LNCAP (cell line): ENCODE measurements around the gene ENAH.

Source experiments
- TF ChIP-seq, protein P1 (sequence below): fragments of 450-650 bp; IDR thresholded peaks from 2 replicates; pipeline ENCODE4 v1.5.1; 2017; ENCODE audit warnings: mild to moderate bottlenecking

Gene ENAH

DNA sequence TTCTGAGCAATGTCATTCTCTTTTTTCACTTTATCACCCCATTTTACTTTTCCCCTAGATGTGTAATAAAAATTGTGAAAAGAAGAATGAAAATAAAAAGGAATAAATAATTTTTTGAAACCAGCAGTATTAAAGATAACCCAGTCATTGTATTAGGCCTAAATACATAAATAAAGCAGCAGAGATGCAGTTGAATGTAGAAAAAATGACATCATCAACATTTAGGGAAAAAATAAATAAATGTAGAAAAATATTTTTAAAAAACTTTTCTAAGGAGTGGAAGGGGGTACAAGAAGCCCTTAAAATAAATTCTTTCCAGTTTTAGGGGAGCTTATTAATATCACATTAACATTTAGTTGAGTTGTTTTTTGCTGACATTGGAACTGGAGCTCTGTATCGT, 15.3 kb upstream of the ENAH start:
- TF ChIP-seq, protein P1, sequence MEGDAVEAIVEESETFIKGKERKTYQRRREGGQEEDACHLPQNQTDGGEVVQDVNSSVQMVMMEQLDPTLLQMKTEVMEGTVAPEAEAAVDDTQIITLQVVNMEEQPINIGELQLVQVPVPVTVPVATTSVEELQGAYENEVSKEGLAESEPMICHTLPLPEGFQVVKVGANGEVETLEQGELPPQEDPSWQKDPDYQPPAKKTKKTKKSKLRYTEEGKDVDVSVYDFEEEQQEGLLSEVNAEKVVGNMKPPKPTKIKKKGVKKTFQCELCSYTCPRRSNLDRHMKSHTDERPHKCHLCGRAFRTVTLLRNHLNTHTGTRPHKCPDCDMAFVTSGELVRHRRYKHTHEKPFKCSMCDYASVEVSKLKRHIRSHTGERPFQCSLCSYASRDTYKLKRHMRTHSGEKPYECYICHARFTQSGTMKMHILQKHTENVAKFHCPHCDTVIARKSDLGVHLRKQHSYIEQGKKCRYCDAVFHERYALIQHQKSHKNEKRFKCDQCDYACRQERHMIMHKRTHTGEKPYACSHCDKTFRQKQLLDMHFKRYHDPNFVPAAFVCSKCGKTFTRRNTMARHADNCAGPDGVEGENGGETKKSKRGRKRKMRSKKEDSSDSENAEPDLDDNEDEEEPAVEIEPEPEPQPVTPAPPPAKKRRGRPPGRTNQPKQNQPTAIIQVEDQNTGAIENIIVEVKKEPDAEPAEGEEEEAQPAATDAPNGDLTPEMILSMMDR: no peak

DNA sequence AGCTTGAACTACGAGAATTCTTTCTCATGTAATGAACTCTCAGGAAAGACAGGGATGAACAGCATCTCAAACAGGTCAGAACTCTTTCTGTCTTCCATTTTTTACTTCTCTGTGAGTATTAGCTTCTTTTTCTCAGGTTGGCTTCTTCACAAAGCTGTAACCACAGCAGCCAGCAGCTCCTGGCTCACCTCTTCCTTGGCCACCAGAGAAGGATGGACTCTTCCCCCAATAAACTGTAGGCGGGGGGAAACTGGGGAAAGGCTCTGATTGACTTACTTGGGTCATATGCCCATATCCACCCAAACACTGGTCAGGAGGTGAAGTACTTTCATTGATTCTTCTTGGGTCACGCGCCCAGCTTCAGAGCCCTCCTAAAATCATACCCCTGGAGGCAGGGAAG, 14.4 kb upstream of the ENAH start:
- TF ChIP-seq, protein P1: no peak

DNA sequence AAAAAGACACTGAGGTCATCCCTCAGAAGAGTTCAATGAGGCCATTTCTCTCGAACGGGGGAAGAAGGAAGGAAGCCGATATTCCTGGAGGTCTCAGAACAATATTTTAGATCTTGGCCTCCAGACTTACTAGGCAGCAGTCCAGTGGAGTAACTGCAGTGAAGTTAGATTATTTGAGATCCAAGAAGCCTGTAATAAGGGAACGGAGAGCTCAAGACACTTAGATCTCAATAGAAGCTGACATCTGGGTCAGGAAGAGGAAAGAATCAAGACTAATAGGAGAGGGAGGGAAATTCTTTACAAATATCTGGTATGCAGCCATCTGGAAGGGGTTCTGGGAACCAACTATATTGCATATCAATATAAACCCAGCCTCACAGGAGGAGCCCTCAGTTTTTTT, 13.6 kb upstream of the ENAH start:
- TF ChIP-seq, protein P1: no peak

DNA sequence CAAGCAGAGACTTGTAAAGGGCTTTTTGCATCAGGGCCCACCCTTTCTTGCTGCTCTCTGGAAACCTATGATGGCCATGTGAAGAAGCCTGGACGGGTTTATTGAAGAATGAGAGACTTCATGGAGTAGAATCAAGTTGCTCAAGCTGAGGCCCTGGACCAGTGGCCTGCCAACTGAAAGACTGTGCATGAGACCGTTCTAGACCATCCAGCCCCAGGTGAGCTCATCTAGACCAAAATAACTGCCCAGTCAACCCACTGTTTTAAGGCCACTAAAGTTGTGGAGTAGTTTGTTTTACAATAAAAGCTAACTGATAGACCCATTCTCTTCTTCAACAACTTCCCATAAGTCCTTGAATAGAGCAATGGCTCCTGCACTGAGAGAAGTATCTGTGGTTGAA, 11.8 kb upstream of the ENAH start:
- TF ChIP-seq, protein P1: no peak

DNA sequence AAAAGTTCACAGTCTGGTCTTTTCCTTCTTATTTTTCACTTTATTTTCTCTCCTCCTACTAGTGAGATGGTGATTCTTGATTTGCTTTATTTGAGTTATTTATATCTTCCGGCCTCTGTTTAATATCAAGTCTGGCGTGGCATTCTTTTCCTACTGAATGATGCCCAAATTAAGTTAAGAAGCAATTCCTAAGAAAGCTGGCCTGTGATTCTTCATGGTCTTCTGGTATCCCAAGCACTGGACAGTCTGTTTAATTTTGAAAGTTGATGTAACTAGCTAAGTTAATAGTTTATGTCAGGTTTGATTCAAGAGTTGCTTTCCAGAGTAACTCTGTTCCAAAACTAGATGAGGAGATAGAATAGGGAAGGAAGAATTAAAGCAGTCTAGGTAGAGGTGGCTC, 9.2 kb upstream of the ENAH start:
- TF ChIP-seq, protein P1: no peak

DNA sequence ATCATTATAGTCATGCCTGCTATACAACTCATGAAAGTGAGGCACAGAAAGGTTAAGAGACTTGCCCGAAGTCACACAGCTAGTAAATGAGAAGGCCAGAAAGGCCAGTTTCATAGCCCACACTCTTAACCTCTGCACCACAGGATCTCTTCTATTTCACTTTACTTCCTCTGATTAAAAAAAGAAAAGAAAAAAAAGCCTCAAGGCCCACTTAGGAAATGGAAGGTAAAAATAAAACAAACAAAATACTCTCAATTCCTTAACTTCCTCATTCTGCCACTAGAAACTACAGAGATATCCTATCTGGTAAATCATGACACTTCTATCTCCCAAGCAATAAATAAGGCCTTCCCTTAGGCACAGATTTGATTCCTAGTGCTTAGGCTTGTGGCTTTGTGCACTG, 7.6 kb upstream of the ENAH start:
- TF ChIP-seq, protein P1: no peak

DNA sequence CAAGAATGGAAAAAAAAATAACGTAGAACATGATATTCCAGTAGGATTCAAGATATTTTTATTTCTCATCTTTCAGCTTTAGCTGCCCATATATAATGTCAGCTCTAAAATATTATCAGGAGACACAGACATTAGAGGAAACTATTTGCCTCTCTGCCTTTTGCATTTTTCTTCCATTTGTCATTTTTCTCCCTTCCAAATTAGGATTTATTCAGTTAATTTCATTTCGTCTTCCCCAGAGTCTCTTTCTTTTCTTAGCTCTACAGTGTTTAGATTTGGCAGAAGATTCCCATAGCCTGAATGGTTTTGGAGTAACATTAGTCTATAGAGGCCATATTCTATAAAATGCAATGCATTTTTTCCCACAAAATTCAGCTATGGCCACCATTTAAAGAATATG, 5.1 kb upstream of the ENAH start:
- TF ChIP-seq, protein P1: no peak

DNA sequence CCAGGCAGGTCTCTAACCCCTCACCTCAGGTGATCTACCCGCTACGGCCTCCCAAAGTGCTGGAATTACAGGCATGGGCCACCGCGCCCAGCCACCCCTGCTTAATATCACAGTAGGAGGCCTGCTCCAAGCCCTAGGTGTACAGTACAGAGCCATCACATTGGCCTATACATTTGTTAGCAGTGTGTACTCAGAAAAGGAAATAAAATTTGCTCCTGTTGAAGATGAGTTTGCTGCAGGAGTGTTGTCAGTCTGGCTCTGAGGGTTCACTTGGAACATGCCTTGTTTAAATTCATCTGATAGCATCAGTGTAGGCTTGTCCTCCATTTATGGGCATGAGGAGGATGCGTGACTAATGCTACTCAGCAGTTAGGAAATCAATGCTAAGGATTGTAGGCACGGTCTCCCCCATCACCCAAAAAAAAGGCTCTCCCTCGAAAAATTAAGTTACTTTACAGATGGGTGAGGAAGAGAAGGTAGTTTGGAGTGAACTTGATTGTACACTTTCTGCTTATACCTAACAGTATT, 4.6 kb upstream of the ENAH start:
- TF ChIP-seq, protein P1: no peak
